ENCODE results near the gene UNC119. TPM values are rescaled to one million over a fixed set of nuclear protein-coding genes. Genes with fewer than 3 reads are reported as not detected.

The UNC119 gene
- total RNA-seq, 1 experiment from 2014 or later: 17.8 TPM

GRCh38 chr17:28499364-28499664, 53.1 kb downstream of the UNC119 start:
- no peak for DNase-seq (ENCODE audit: low read depth)

GRCh38 chr17:28498652-28499363, 53.6 kb downstream of the UNC119 start:
- no peak for DNase-seq (ENCODE audit: low read depth)

- DNase-seq (ENCODE audit: low read depth): no peak
Observed at GRCh38 chr17:28497931-28498330, 54.5 kb downstream of the UNC119 start.

Other genes with a start within 250 kb of the UNC119 start
- 42.2 and 45.9 TPM in 2 replicates for gene TMEM97, start 233.4 kb downstream of the UNC119 start, total RNA-seq (2014; rRNA removed; shearing (Covaris generic))
- gene IFT20, start 217.2 kb downstream of the UNC119 start, total RNA-seq (2014; rRNA removed; shearing (Covaris generic)): 53.2 and 57.4 TPM in 2 replicates
- gene TNFAIP1, start 216.9 kb downstream of the UNC119 start, total RNA-seq (2014; rRNA removed; shearing (Covaris generic)): 31.2 and 49.4 TPM in 2 replicates
- gene POLDIP2, start 195.1 kb downstream of the UNC119 start, total RNA-seq (2014; rRNA removed; shearing (Covaris generic)): 124 and 132 TPM in 2 replicates
- gene SEBOX, start 187.4 kb downstream of the UNC119 start, total RNA-seq (2014; rRNA removed; shearing (Covaris generic)): not detected in 2 replicates
- not detected in 2 replicates for gene VTN, start 182.3 kb downstream of the UNC119 start, total RNA-seq (2014; rRNA removed; shearing (Covaris generic))
- 3.5 and 3.7 TPM in 2 replicates for gene SARM1, start 180.9 kb downstream of the UNC119 start, total RNA-seq (2014; rRNA removed; shearing (Covaris generic))
- 4.6 and 6.1 TPM in 2 replicates for gene SLC46A1, start 146.4 kb downstream of the UNC119 start, total RNA-seq (2014; rRNA removed; shearing (Covaris generic))
- gene SLC13A2, start 79.0 kb downstream of the UNC119 start, total RNA-seq (2014; rRNA removed; shearing (Covaris generic)): not detected in 2 replicates
- gene FOXN1, start 46.3 kb downstream of the UNC119 start, total RNA-seq (2014; rRNA removed; shearing (Covaris generic)): not detected in 2 replicates
- gene PIGS, start 18.9 kb upstream of the UNC119 start, total RNA-seq (2014; rRNA removed; shearing (Covaris generic)): 44.9 and 49.1 TPM in 2 replicates
- 1.3 and 2.4 TPM in 2 replicates for gene ALDOC, start 24.3 kb upstream of the UNC119 start, total RNA-seq (2014; rRNA removed; shearing (Covaris generic))
- gene SPAG5, start 46.4 kb upstream of the UNC119 start, total RNA-seq (2014; rRNA removed; shearing (Covaris generic)): 134 and 173 TPM in 2 replicates
- 9.1 and 11.4 TPM in 2 replicates for gene RSKR, start 61.6 kb upstream of the UNC119 start, total RNA-seq (2014; rRNA removed; shearing (Covaris generic))
- 64.9 and 65.8 TPM in 2 replicates for gene BLTP2, start 92.5 kb upstream of the UNC119 start, total RNA-seq (2014; rRNA removed; shearing (Covaris generic))
- 67.6 and 68.2 TPM in 2 replicates for gene SDF2, start 109.3 kb upstream of the UNC119 start, total RNA-seq (2014; rRNA removed; shearing (Covaris generic))
- gene SUPT6H, start 109.6 kb upstream of the UNC119 start, total RNA-seq (2014; rRNA removed; shearing (Covaris generic)): 28.4 and 38.2 TPM in 2 replicates
- gene PROCA1, start 159.3 kb upstream of the UNC119 start, total RNA-seq (2014; rRNA removed; shearing (Covaris generic)): 0.21 and 0.23 TPM in 2 replicates
- gene RAB34, start 165.2 kb upstream of the UNC119 start, total RNA-seq (2014; rRNA removed; shearing (Covaris generic)): 243 and 290 TPM in 2 replicates
- 697 and 1,346 TPM in 2 replicates for gene RPL23A, start 167.4 kb upstream of the UNC119 start, total RNA-seq (2014; rRNA removed; shearing (Covaris generic))
- 1.3 and 2.4 TPM in 2 replicates for gene TLCD1, start 173.6 kb upstream of the UNC119 start, total RNA-seq (2014; rRNA removed; shearing (Covaris generic))
- 2.9 and 10.2 TPM in 2 replicates for gene NEK8, start 176.2 kb upstream of the UNC119 start, total RNA-seq (2014; rRNA removed; shearing (Covaris generic))
- gene TRAF4, start 191.4 kb upstream of the UNC119 start, total RNA-seq (2014; rRNA removed; shearing (Covaris generic)): 20.4 and 23.7 TPM in 2 replicates